Measurements from ENCODE around the gene GP2. TPM values are rescaled to one million over a fixed set of nuclear protein-coding genes. Genes with fewer than 3 reads are reported as not detected.

The GP2 gene
- total RNA-seq, 2 experiments from 2014 or later = not detected

DNA sequence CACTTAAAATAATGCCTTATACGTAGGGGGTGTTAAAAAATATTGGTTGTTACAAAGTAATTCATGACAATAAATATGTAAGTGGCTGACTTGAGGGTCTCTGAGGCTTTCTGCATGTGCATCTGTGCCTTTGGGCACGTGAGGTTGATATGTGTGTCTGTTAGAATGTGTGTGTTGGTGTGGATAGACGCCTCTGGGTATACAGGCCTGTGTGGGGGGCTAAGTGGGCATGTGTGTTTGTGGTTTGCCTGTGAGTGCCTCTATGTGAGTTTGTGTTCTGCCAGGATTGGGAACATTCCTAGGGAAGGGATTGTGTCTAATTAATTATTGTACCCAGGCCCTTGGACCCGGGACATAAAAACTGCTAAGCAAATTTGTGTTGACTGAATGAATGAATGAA, 19.0 kb downstream of the GP2 start:
- ATAC-seq (ENCODE audit: poor library complexity) = no peak
- Mint-ChIP-seq H3K36me3 (ENCODE audit: low read depth) (no peaks in the 10 kb centered on the region), H3K9me3 (no peaks in the 10 kb centered on the region), H3K4me1 (ENCODE audit: low read depth) (no peaks in the 10 kb centered on the region), H3K27ac (no peak overlapping the region), H3K4me3 (no peak overlapping the region), H3K27me3 (peaks cover 8% of the 10 kb centered on the region)
- intact Hi-C loops (cut with DNase I, micrococcal nuclease) = no loop called here
- TF ChIP-seq, protein P1, sequence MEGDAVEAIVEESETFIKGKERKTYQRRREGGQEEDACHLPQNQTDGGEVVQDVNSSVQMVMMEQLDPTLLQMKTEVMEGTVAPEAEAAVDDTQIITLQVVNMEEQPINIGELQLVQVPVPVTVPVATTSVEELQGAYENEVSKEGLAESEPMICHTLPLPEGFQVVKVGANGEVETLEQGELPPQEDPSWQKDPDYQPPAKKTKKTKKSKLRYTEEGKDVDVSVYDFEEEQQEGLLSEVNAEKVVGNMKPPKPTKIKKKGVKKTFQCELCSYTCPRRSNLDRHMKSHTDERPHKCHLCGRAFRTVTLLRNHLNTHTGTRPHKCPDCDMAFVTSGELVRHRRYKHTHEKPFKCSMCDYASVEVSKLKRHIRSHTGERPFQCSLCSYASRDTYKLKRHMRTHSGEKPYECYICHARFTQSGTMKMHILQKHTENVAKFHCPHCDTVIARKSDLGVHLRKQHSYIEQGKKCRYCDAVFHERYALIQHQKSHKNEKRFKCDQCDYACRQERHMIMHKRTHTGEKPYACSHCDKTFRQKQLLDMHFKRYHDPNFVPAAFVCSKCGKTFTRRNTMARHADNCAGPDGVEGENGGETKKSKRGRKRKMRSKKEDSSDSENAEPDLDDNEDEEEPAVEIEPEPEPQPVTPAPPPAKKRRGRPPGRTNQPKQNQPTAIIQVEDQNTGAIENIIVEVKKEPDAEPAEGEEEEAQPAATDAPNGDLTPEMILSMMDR (IDR thresholded peaks at IDR 0.05) = no peak
- H3K27ac ChIP-seq (ENCODE audit: low read depth in 1 of 2, low read length in 2 of 2) = no peak overlapping the region
- no peaks in the 10 kb centered on the region for H3K36me3 ChIP-seq (ENCODE audit: insufficient read depth, low read length)
- POLR2A ChIA-PET = no interaction called here
- CTCF ChIA-PET = no interaction called here
- no peaks in the 10 kb centered on the region for H3K27me3 ChIP-seq (ENCODE audit: control insufficient read depth in 1 of 2, insufficient read depth in 2 of 2, low read length in 2 of 2)
- H3K4me1 ChIP-seq (ENCODE audit: insufficient read depth, low read length) = no peaks in the 10 kb centered on the region
- H3K9me3 ChIP-seq (ENCODE audit: control insufficient read depth in 1 of 2, insufficient read depth in 1 of 2, low read length in 2 of 2) = no peaks in the 10 kb centered on the region
- no peak overlapping the region for H3K4me3 ChIP-seq (ENCODE audit: low read length)
- no peak for DNase-seq

DNA sequence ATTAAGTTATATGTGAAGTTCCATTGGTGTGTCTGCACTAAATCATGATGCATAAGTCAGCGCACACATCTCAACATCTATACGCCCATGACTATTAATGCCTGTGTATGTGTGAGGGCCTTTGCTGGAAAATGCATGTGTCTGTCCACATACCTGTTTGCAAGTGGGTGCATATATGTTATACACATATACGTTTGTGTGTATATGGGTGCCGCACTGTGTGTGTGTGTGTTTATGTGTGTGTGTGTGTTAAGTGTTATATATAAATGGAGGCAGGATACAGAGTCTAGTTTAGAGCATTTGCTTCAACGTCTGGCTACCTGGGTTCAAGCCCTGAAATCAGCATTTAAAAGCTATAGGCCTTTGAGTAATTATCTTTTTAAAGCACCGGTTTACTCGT, 19.5 kb downstream of the GP2 start:
- H3K27ac ChIP-seq (ENCODE audit: low read depth in 1 of 2, low read length in 2 of 2) = no peak overlapping the region
- no peak overlapping the region for H3K27ac Mint-ChIP-seq
- no peaks in the 10 kb centered on the region for H3K4me1 Mint-ChIP-seq (ENCODE audit: low read depth)
- no peaks in the 10 kb centered on the region for H3K9me3 Mint-ChIP-seq
- H3K4me3 ChIP-seq (ENCODE audit: low read length) = no peak overlapping the region
- no peak for DNase-seq
- H3K27me3 ChIP-seq (ENCODE audit: control insufficient read depth in 1 of 2, insufficient read depth in 2 of 2, low read length in 2 of 2) = no peaks in the 10 kb centered on the region
- ATAC-seq (ENCODE audit: poor library complexity) = no peak
- H3K36me3 Mint-ChIP-seq (ENCODE audit: low read depth) = no peaks in the 10 kb centered on the region
- CTCF ChIA-PET = no interaction called here
- intact Hi-C loops (cut with DNase I, micrococcal nuclease) = no loop called here
- H3K27me3 Mint-ChIP-seq = peaks cover 8% of the 10 kb centered on the region
- POLR2A ChIA-PET = no interaction called here
- H3K4me3 Mint-ChIP-seq = no peak overlapping the region
- H3K36me3 ChIP-seq (ENCODE audit: insufficient read depth, low read length) = no peaks in the 10 kb centered on the region
- TF ChIP-seq, protein P1 (IDR thresholded peaks at IDR 0.05) = no peak
- H3K9me3 ChIP-seq (ENCODE audit: control insufficient read depth in 1 of 2, insufficient read depth in 1 of 2, low read length in 2 of 2) = no peaks in the 10 kb centered on the region
- no peaks in the 10 kb centered on the region for H3K4me1 ChIP-seq (ENCODE audit: insufficient read depth, low read length)

DNA sequence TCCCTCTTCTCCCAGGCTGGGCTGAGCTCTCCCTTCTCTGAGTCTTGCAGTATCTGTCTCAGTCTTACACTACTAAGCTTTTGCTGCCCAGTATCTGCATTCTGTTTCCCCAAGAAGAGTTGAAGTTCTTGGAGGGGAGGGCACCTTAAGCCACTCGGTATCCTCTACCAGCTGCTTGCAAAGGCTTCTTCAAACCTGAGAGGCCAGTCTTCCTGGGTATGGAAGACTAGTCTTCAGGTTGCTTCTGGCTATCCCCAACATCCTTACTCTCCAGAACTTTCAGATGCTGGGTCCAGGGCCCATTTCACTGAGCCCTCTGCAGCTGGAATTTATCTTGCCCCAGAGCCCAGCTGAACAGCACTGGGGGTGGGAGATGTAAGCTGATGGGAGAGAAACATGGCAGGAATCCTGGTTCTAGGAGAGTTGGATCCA, 20.1 kb downstream of the GP2 start:
- no peaks in the 10 kb centered on the region for H3K36me3 ChIP-seq (ENCODE audit: insufficient read depth, low read length)
- Mint-ChIP-seq H3K36me3 (ENCODE audit: low read depth) (no peaks in the 10 kb centered on the region), H3K4me3 (no peak overlapping the region), H3K27ac (no peak overlapping the region), H3K9me3 (no peaks in the 10 kb centered on the region), H3K4me1 (ENCODE audit: low read depth) (no peaks in the 10 kb centered on the region), H3K27me3 (peaks cover 8% of the 10 kb centered on the region)
- H3K9me3 ChIP-seq (ENCODE audit: control insufficient read depth in 1 of 2, insufficient read depth in 1 of 2, low read length in 2 of 2) = no peaks in the 10 kb centered on the region
- no peak overlapping the region for H3K27ac ChIP-seq (ENCODE audit: low read depth in 1 of 2, low read length in 2 of 2)
- ChIA-PET POLR2A (no interaction called here), CTCF (no interaction called here)
- intact Hi-C loops (cut with DNase I, micrococcal nuclease) = no loop called here
- ATAC-seq (ENCODE audit: poor library complexity) (no peak), DNase-seq (no peak)
- TF ChIP-seq, protein P1 (IDR thresholded peaks at IDR 0.05) = no peak
- no peaks in the 10 kb centered on the region for H3K4me1 ChIP-seq (ENCODE audit: insufficient read depth, low read length)
- H3K4me3 ChIP-seq (ENCODE audit: low read length) = no peak overlapping the region
- H3K27me3 ChIP-seq (ENCODE audit: control insufficient read depth in 1 of 2, insufficient read depth in 2 of 2, low read length in 2 of 2) = no peaks in the 10 kb centered on the region
